GM23338 (cell line): ENCODE data around the gene HSPG2.

Source experiments
- CREB1 ChIP-seq: fragments of 250-450 bp; sonication (Bioruptor Pico); IDR thresholded peaks from 2 replicates; pipeline ENCODE4 v1.5.0; 2020; ENCODE audit warnings: low read depth, mild to moderate bottlenecking, moderate library complexity
- CTCF ChIP-seq, 2 experiments: fragments of 200-600 bp in 1 of 2; sonication (generic) in 1 of 2; conservative IDR thresholded peaks; 2 replicates each; pipeline versions ENCODE4 v1.5.1 to v1.6.1; 2016 to 2017; ENCODE audit warnings: antibody characterized with exemption in 2 of 2, low read depth in 2 of 2, mild to moderate bottlenecking in 2 of 2, moderate library complexity in 1 of 2
- ETS1 ChIP-seq: IDR thresholded peaks from 2 replicates; pipeline ENCODE4 v1.6.1; 2016; ENCODE audit warnings: antibody characterized with exemption
- EZH2 ChIP-seq: fragments of 200-600 bp; sonication (generic); IDR thresholded peaks from one replicate; pipeline ENCODE4 v1.8.0; 2017; ENCODE audit warnings: antibody characterized with exemption, mild to moderate bottlenecking, low read depth; ENCODE audit not compliant: unreplicated experiment
- EZH2phosphoT487 ChIP-seq: fragments of 200-600 bp; sonication (generic); IDR thresholded peaks from one replicate; pipeline ENCODE4 v1.8.1; 2018; ENCODE audit warnings: antibody characterized with exemption; ENCODE audit not compliant: unreplicated experiment
- JUNB ChIP-seq: IDR thresholded peaks from one replicate; pipeline ENCODE4 v1.6.1; 2016; ENCODE audit warnings: antibody characterized with exemption; ENCODE audit not compliant: unreplicated experiment
- NANOG ChIP-seq: IDR thresholded peaks from 2 replicates; pipeline ENCODE4 v1.6.1; 2016; ENCODE audit warnings: antibody characterized with exemption, borderline replicate concordance
- POLR2AphosphoS5 ChIP-seq: IDR thresholded peaks from 2 replicates; pipeline ENCODE4 v1.6.1; 2016; ENCODE audit warnings: antibody characterized with exemption, low read depth
- REST ChIP-seq: IDR thresholded peaks from one replicate; pipeline ENCODE4 v1.6.1; 2018; ENCODE audit warnings: antibody characterized with exemption; ENCODE audit not compliant: unreplicated experiment
- STAT1 ChIP-seq: IDR thresholded peaks from one replicate; pipeline ENCODE4 v1.6.1; 2016; ENCODE audit warnings: antibody characterized with exemption; ENCODE audit not compliant: unreplicated experiment
- ZNF114 ChIP-seq: fragments of 250-450 bp; sonication (Bioruptor Pico); IDR thresholded peaks from 2 replicates; pipeline ENCODE4 v1.5.0; 2020; ENCODE audit warnings: mild to moderate bottlenecking, moderate library complexity

- TF ChIP-seq POLR2AphosphoS5 (no peak), CTCF (conservative IDR thresholded peaks at IDR 0.05; ENCODE audit: low read depth in 2 of 2) (no peak), EZH2 (no peak), JUNB (no peak), REST (no peak), ETS1 (no peak), ZNF114 (no peak), CREB1 (CRISPR knock-in tag) (no peak), EZH2phosphoT487 (no peak), NANOG (no peak), STAT1 (no peak)
These were observed 37.8 kb downstream of the HSPG2 start for GRCh38 chr1:21899267-21899810.
